Breast epithelium (tissue), 3 donors: ENCODE results near the gene MORN4.

Experiments used
- CTCF ChIP-seq, 3 donors: fragments of 450-650 bp; IDR thresholded peaks; one replicate each; pipeline ENCODE4 v1.5.1; 2016 to 2017; ENCODE audit warnings: antibody characterized with exemption in 3 of 3, mild to moderate bottlenecking in 3 of 3, moderate library complexity in 3 of 3
- POLR2AphosphoS5 ChIP-seq, 3 donors: sonication (generic); formaldehyde crosslinking; IDR thresholded peaks; one replicate each; pipeline ENCODE4 v1.6.1; 2017; ENCODE audit warnings: antibody characterized with exemption in 3 of 3

GRCh38 chr10:97567891-97568290, 65.4 kb downstream of the MORN4 start:
- TF ChIP-seq POLR2AphosphoS5 (IDR thresholded peaks at IDR 0.05) = no peak
- no peak for TF ChIP-seq CTCF (IDR thresholded peaks at IDR 0.05)
